HL-60/S4 (cell line): ENCODE measurements around the gene MMS19.
"Not testable (repeated sequence)": the region's sequence is repeated elsewhere in the genome, so short reads cannot be mapped to it uniquely, and the experiment has no call there.

Source experiments
- in situ Hi-C: fragments of 300-500 bp; cut with MboI; formaldehyde crosslinking; loops from 2 replicates; pipeline ENCODE4 v1.14.3; 2022; ENCODE audit warnings: low sequenced_read_pairs

MMS19 gene

GRCh38 chr10:97427571-97428179, 70.5 kb downstream of the MMS19 start:
- in situ Hi-C loops, result no loop called here

- in situ Hi-C loops, result no loop called here
Measured at GRCh38 chr10:97426776-97427570, 71.2 kb downstream of the MMS19 start.

GRCh38 chr10:97425964-97426775, 72.1 kb downstream of the MMS19 start, which contains the start of gene PGAM1:
PGAM1 (plus strand) TSS chr10:97426191; CDS start chr10:97426308, 117 bp downstream.
- in situ Hi-C loops, result no loop called here

GRCh38 chr10:97423757-97424098, 74.5 kb downstream of the MMS19 start:
- in situ Hi-C loops, result not testable (repeated sequence)

- in situ Hi-C loops, result no loop called here
Measured at GRCh38 chr10:97416565-97416964, 81.7 kb downstream of the MMS19 start.

- in situ Hi-C loops, result no loop called here
Measured at GRCh38 chr10:97412891-97413304, 85.3 kb downstream of the MMS19 start.

GRCh38 chr10:97411406-97411805, 86.8 kb downstream of the MMS19 start:
- in situ Hi-C loops, result no loop called here

GRCh38 chr10:97408496-97408992, 89.7 kb downstream of the MMS19 start:
- in situ Hi-C loops, result no loop called here
